8988T (cell line): Measurements from ENCODE around the gene VWF.

Source experiments
- DNase-seq: peaks from one replicate; pipeline ENCODE4 v3.0.0; 2011

VWF gene

GRCh38 chr12:6053541-6053940 is 70.9 kb downstream of the VWF start:
- DNase-seq: no peak

- DNase-seq: no peak
Measured at GRCh38 chr12:6052940-6053329, 71.5 kb downstream of the VWF start.

GRCh38 chr12:6052206-6052939 is 72.1 kb downstream of the VWF start:
- no peak for DNase-seq

GRCh38 chr12:6049992-6050391 is 74.5 kb downstream of the VWF start:
- no peak for DNase-seq

GRCh38 chr12:6049587-6049986 is 74.9 kb downstream of the VWF start:
- no peak for DNase-seq

- no peak for DNase-seq
Measured at GRCh38 chr12:6047249-6048237, 76.9 kb downstream of the VWF start.

GRCh38 chr12:6046511-6047180 is 77.8 kb downstream of the VWF start:
- DNase-seq: no peak

GRCh38 chr12:6045438-6045837 is 79.0 kb downstream of the VWF start:
- DNase-seq: no peak

GRCh38 chr12:6044082-6044481 is 80.4 kb downstream of the VWF start:
- DNase-seq: no peak

GRCh38 chr12:6042446-6042845 is 82.0 kb downstream of the VWF start:
- DNase-seq: no peak

GRCh38 chr12:6041891-6042290 is 82.6 kb downstream of the VWF start:
- no peak for DNase-seq

- DNase-seq: no peak
Measured at GRCh38 chr12:6040815-6041214, 83.7 kb downstream of the VWF start.

GRCh38 chr12:6039894-6040601 is 84.4 kb downstream of the VWF start:
- DNase-seq: no peak

- no peak for DNase-seq
Measured at GRCh38 chr12:6038160-6038559, 86.3 kb downstream of the VWF start.

GRCh38 chr12:6037459-6037858 is 87.0 kb downstream of the VWF start:
- no peak for DNase-seq

GRCh38 chr12:6036509-6036908 is 88.0 kb downstream of the VWF start:
- DNase-seq: no peak

GRCh38 chr12:6034596-6034995 is 89.9 kb downstream of the VWF start:
- DNase-seq: no peak

- DNase-seq: no peak
Measured at GRCh38 chr12:6033546-6033945, 90.9 kb downstream of the VWF start.

GRCh38 chr12:6032726-6033125 is 91.7 kb downstream of the VWF start:
- DNase-seq: no peak

- no peak for DNase-seq
Measured at GRCh38 chr12:6031001-6031400, 93.5 kb downstream of the VWF start.

GRCh38 chr12:6030081-6030480 is 94.4 kb downstream of the VWF start:
- no peak for DNase-seq

GRCh38 chr12:6029401-6029800 is 95.1 kb downstream of the VWF start:
- no peak for DNase-seq

GRCh38 chr12:6026998-6027397 is 97.5 kb downstream of the VWF start:
- DNase-seq: no peak
